Pancreas (tissue), 10 donors: Measurements from ENCODE around the gene FAM76A. TPM values are rescaled to one million over a fixed set of nuclear protein-coding genes. Genes with fewer than 3 reads are reported as not detected.
A peak's percentile ranks its signal among the peaks of the same experiment; 100 is the strongest.

Source experiments
- ATAC-seq, 4 donors: fragments of 200-7000 bp; cut with Tn5 transposase; one replicate each; pipeline versions ENCODE4 v1.8.0 to v1.9.1; 2020; ENCODE audit warnings: mild to moderate bottlenecking in 4 of 4, moderate library complexity in 4 of 4
- DNase-seq, 6 donors: peaks; one replicate each; pipeline ENCODE4 v3.0.0-alpha.2; 2020
- FAIRE-seq: peaks from 2 replicates; lab custom pipeline; 2012; peaks lifted over from hg19 to GRCh38; lab: Jason Lieb, UNC
- H3K27ac ChIP-seq, 4 donors: fragments of 200-600 bp; sonication (generic); 1 replicate in 3 of 4; 2 replicates in 1 of 4; pipeline versions ENCODE4 v1.5.0 to v1.8.0; 2020
- H3K27me3 ChIP-seq, 4 donors: fragments of 200-600 bp; one replicate each; pipeline ENCODE4 v1.8.0; 2021
- H3K36me3 ChIP-seq, 3 donors: fragments of 200-600 bp; sonication (generic) in 1 of 3; one replicate each; pipeline versions ENCODE4 v1.5.0 to v1.8.0; 2020 to 2021
- H3K4me1 ChIP-seq, 3 donors: fragments of 200-600 bp; one replicate each; pipeline ENCODE4 v1.8.0; 2021
- H3K4me3 ChIP-seq, 4 donors: fragments of 200-600 bp; sonication (generic) in 2 of 4; one replicate each; pipeline versions ENCODE4 v1.5.0 to v1.8.0; 2020 to 2021
- H3K9me3 ChIP-seq, 4 donors: fragments of 200-600 bp; one replicate each; pipeline ENCODE4 v1.8.0; 2021
- WGBS, 2 donors: extraction: QIAGEN DNeasy Blood & Tissue Kit; methylation state at CpG; one replicate each; pipeline ENCODE4 v1.1.7; 2013; 5-methylcytosine and 5-hydroxymethylcytosine counted together
- intact Hi-C, 3 donors: fragments of 100-400 bp; cut with DNase I; formaldehyde crosslinking; loops; one replicate each; pipeline versions ENCODE4 v1.11.1 to v1.14.2; 2022
- polyA plus RNA-seq, 2 donors: library from polyadenylated mRNA; stranded (reverse); fragments of 200-250 nt; gene quantifications; one replicate each; pipeline ENCODE4 v1.2.3, GENCODE V29; 2013
- total RNA-seq, 6 donors: library from RNA; stranded (reverse); fragmentation: NEBNext Ultra II Directional in 4 of 6; extraction: Animal tissue kit (Norgen Biotek cat#: 25700) in 4 of 6; gene quantifications; one replicate each; pipeline versions ENCODE4 v1.2.1 to v1.2.4, GENCODE V29; 2021 to 2023
- TF ChIP-seq, protein P1 (sequence below), 4 donors: fragments of 200-600 bp; sonication (generic) in 3 of 4; IDR thresholded peaks; one replicate each; pipeline versions ENCODE4 v1.5.0 to v1.8.0; 2021; ENCODE audit warnings: antibody characterized with exemption in 4 of 4
- donor health status: healthy with polysubstance abuse.
- donor health status: DM: no; HTN: no; CAD: no; lungs with moderate emphysema.
- donor health status: DM: no; HTN: no; CAD: no.
- donor health status: control.
- donor health status: control.
- donor health status: Bipolar disorder and iron deficiency.
- donor health status: DM: yes; HTN: yes; CAD: no.
- donor health status: DM: no; HTN: no; CAD: no.
- donor health status: DM: no; HTN: no; CAD: no.
- donor health status: DM: yes; HTN: yes; CAD: no.

Gene FAM76A
- total and polyA plus RNA-seq, 8 donors: 4.3 to 8.7 (median 6.3) TPM

DNA sequence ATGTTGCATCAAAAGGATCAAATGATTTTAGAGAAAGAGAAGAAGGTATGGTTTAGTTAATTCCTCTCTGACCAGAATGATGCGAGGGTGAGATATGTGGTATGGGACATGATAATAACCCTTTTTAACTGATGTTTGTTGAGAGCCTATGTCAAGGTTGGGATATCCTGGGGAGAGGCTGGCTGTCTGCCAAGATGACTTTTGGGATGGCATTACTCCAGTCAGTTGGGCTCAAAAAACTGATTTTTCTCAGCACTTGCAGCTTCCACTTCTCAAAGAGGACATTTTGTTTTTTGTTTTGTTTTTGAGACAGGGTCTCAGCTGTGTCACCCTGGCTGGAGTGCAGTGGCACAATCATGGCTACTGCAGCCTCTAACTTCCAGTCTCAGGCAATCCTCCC is 29.5 kb downstream of the FAM76A start:
- 76 to 87% methylated on average over 1 of the region's 1 CpG for WGBS, 2 donors
- Histone ChIP-seq H3K36me3 (peaks cover 0 to 11% (median 0%) of the 10 kb centered on the region in 3 donors), H3K4me1 (no peaks in the 10 kb centered on the region), H3K4me3 (no peak overlapping the region), H3K27me3 (no peaks in the 10 kb centered on the region), H3K27ac (no peak overlapping the region), H3K9me3 (no peaks in the 10 kb centered on the region)
- no peak for ATAC-seq
- FAIRE-seq: no peak
- TF ChIP-seq, protein P1, sequence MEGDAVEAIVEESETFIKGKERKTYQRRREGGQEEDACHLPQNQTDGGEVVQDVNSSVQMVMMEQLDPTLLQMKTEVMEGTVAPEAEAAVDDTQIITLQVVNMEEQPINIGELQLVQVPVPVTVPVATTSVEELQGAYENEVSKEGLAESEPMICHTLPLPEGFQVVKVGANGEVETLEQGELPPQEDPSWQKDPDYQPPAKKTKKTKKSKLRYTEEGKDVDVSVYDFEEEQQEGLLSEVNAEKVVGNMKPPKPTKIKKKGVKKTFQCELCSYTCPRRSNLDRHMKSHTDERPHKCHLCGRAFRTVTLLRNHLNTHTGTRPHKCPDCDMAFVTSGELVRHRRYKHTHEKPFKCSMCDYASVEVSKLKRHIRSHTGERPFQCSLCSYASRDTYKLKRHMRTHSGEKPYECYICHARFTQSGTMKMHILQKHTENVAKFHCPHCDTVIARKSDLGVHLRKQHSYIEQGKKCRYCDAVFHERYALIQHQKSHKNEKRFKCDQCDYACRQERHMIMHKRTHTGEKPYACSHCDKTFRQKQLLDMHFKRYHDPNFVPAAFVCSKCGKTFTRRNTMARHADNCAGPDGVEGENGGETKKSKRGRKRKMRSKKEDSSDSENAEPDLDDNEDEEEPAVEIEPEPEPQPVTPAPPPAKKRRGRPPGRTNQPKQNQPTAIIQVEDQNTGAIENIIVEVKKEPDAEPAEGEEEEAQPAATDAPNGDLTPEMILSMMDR (IDR thresholded peaks at IDR 0.05): no peak
- intact Hi-C loops: no loop called here
- DNase-seq: no peak

DNA sequence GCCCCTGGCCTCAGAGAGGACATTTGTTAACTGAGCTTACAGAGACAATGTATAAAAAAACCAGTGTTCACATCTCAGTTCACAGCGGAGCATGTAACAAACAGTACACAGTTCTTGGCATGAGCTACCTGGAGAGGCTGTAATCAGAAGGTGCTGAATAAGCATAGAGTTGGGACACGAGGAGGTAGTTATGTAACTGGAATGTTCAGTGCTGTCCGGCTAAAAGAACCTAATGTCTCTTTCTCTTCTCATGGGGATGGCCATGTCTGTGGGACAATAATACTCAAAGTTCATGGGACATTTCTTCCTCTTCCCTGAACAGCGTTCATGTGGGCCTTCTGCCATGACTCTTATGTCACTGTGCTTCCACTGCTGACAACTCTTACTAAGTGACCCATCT is 30.1 kb downstream of the FAM76A start:
- intact Hi-C loops: no loop called here
- ATAC-seq: peak in 1 of 4 donors; percentile 44
- H3K9me3 ChIP-seq: no peaks in the 10 kb centered on the region
- no peaks in the 10 kb centered on the region for H3K4me1 ChIP-seq
- no peak overlapping the region for H3K27ac ChIP-seq
- no peak overlapping the region for H3K4me3 ChIP-seq
- no peak for DNase-seq
- WGBS, 2 donors: 45 to 65% methylated on average over 4 of the region's 4 CpGs
- peaks cover 0 to 9% (median 0%) of the 10 kb centered on the region in 3 donors for H3K36me3 ChIP-seq
- TF ChIP-seq, protein P1 (IDR thresholded peaks at IDR 0.05): no peak
- FAIRE-seq: no peak
- H3K27me3 ChIP-seq: no peaks in the 10 kb centered on the region

DNA sequence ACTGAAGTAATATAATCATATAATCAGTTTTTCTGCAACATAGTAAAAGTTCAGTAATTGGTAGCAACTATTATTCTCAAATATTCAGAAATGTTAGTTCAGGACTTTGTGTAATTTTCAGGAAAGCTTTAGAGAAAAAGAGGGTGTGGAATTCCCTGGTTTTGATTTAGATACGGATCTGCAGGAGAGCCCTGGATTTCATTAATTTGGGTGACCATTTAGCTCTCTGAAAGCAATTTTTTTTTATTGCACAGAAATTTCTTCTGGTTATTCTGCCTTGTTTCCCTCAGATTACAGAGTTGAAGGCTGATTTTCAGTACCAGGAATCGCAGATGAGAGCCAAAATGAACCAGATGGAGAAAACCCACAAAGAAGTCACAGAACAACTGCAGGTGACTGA is 33.5 kb downstream of the FAM76A start:
- Histone ChIP-seq H3K9me3 (no peaks in the 10 kb centered on the region), H3K27ac (no peak overlapping the region), H3K4me3 (no peak overlapping the region), H3K27me3 (no peaks in the 10 kb centered on the region), H3K36me3 (peaks cover 0 to 8% (median 0%) of the 10 kb centered on the region in 3 donors), H3K4me1 (no peaks in the 10 kb centered on the region)
- ATAC-seq (no peak), FAIRE-seq (no peak), DNase-seq (no peak)
- TF ChIP-seq, protein P1 (IDR thresholded peaks at IDR 0.05): no peak
- intact Hi-C loops: no loop called here
- WGBS, 2 donors: 94 to 96% methylated on average over 2 of the region's 2 CpGs

DNA sequence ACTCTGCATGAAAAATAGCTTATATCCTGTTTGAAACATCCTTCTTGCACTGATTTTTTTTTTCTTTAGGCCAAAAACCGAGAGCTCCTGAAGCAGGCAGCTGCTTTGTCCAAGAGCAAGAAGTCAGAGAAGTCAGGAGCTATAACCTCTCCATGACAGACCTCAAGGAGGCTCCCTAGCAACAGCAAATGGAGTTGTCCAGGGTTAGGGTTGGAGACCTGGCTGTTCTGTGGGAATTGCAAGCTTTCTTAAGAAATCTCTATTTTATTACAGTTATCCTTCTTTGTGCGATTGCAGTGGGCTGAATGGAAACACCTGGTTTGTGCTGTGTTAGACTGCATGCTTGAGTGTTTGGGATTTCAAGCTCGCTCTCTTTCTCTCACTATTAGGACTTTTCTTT is 34.7 kb downstream of the FAM76A start:
- ATAC-seq (no peak), FAIRE-seq (no peak), DNase-seq (no peak)
- H3K27me3 ChIP-seq: no peaks in the 10 kb centered on the region
- intact Hi-C loops: no loop called here
- H3K36me3 ChIP-seq: peaks cover 0 to 8% (median 0%) of the 10 kb centered on the region in 3 donors
- no peaks in the 10 kb centered on the region for H3K4me1 ChIP-seq
- 84 to 86% methylated on average over 3 of the region's 3 CpGs for WGBS, 2 donors
- no peak overlapping the region for H3K4me3 ChIP-seq
- no peak overlapping the region for H3K27ac ChIP-seq
- TF ChIP-seq, protein P1 (IDR thresholded peaks at IDR 0.05): no peak
- no peaks in the 10 kb centered on the region for H3K9me3 ChIP-seq

DNA sequence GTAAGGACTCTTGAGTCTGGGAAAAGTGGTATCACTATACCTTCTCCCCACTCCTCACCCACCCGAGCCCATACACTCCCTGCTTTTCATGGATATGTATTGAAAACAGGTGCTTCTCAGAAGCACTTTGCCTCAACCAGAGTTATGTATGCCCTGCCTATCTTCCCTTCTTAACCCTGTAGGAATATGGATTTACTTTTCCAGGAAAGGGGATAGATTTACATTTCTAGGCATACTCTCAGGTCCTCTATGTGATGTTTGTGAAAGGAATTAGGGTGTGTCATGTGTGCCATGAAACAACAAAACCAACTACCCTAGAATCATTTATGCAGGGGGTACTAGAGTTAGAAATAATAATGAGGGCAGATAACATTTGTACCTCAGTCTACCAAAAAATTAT is 36.3 kb downstream of the FAM76A start:
- H3K4me3 ChIP-seq: no peak overlapping the region
- FAIRE-seq (no peak), DNase-seq (no peak), ATAC-seq (no peak)
- WGBS, 2 donors: 89 to 95% methylated on average over 1 of the region's 1 CpG
- intact Hi-C loops: no loop called here
- H3K9me3 ChIP-seq: no peaks in the 10 kb centered on the region
- H3K36me3 ChIP-seq: peaks cover 0 to 8% (median 0%) of the 10 kb centered on the region in 3 donors
- no peak overlapping the region for H3K27ac ChIP-seq
- TF ChIP-seq, protein P1 (IDR thresholded peaks at IDR 0.05): no peak
- H3K27me3 ChIP-seq: no peaks in the 10 kb centered on the region
- no peaks in the 10 kb centered on the region for H3K4me1 ChIP-seq
